Thyroid gland (tissue), 4 donors: ENCODE data around the gene RHO.

Experiments used
- CTCF ChIP-seq, 6 experiments: fragments of 200-600 bp in 3 of 6; fragments of 450-650 bp in 3 of 6; sonication (generic) in 3 of 6; IDR thresholded peaks; one replicate each; pipeline ENCODE4 v1.5.1; 2016 to 2019; ENCODE audit warnings: antibody characterized with exemption in 6 of 6, mild to moderate bottlenecking in 2 of 6, inconsistent platforms in 1 of 6, moderate library complexity in 1 of 6
- POLR2A ChIP-seq, 2 donors: fragments of 450-650 bp; IDR thresholded peaks; one replicate each; pipeline ENCODE4 v1.6.1; 2017; ENCODE audit warnings: antibody characterized with exemption in 2 of 2, mild to moderate bottlenecking in 2 of 2, moderate library complexity in 1 of 2

- TF ChIP-seq CTCF (IDR thresholded peaks at IDR 0.05): no peak
- no peak for TF ChIP-seq POLR2A (IDR thresholded peaks at IDR 0.05)
These were observed 31.2 kb downstream of the RHO start for GRCh38 chr3:129559565-129560079.
